Measurements from ENCODE around the gene LIPC. TPM values are rescaled to one million over a fixed set of nuclear protein-coding genes. Genes with fewer than 3 reads are reported as not detected.
A peak's percentile ranks its signal among the peaks of the same experiment; 100 is the strongest.

Gene LIPC
- total and polyA plus RNA-seq, 7 donors, result 0.36 to 3.0 (median 0.83) TPM; not detected in 2

DNA sequence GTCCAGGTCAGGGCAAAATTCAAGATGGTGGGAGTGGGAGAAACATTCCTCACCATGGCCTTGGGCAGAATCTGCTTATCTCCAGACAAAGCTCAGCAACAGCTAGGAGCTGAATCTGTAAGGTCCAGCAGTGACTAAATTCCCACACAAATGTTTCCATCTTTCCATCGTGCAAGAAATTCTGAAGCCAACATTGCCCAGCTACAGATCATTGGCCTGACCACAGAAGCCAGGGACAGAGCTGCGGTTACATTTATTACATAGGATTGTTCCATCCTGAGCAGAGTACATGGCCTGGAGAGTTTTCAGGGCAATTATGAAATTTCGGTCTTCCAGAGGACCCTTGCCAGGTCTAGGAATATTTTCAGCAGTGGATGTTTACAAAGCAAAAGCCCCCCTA is 100.3 kb downstream of the LIPC start:
- Histone ChIP-seq H3K36me3 (no peaks in the 10 kb centered on the region), H3K27me3 (no peaks in the 10 kb centered on the region), H3K4me1 (peaks cover 0 to 15% (median 13%) of the 10 kb centered on the region in 4 donors), H3K9me3 (no peaks in the 10 kb centered on the region), H3K27ac (no peak overlapping the region), H3K4me3 (no peak overlapping the region)
- 94 to 96% methylated on average over 3 of the region's 3 CpGs for WGBS, 2 donors
- intact Hi-C loops (cut with DNase I), result no loop called here
- TF ChIP-seq CTCF (IDR thresholded peaks at IDR 0.05), result no peak
- no peak for TF ChIP-seq POLR2A (IDR thresholded peaks at IDR 0.05)
- TF ChIP-seq POLR2AphosphoS5 (IDR thresholded peaks at IDR 0.05), result no peak
- no peak for TF ChIP-seq EP300 (IDR thresholded peaks at IDR 0.05)
- no peak for DNase-seq

GRCh38 chr15:58534556-58534955 is 102.8 kb downstream of the LIPC start:
- no peaks in the 10 kb centered on the region for H3K9me3 ChIP-seq
- no peak overlapping the region for H3K27ac ChIP-seq
- WGBS, 2 donors, result 24 to 74% methylated on average over 1 of the region's 1 CpG
- no peaks in the 10 kb centered on the region for H3K36me3 ChIP-seq
- intact Hi-C loops (cut with DNase I), result no loop called here
- no peak for DNase-seq
- H3K4me1 ChIP-seq, result no peaks in the 10 kb centered on the region
- no peak overlapping the region for H3K4me3 ChIP-seq
- TF ChIP-seq CTCF (IDR thresholded peaks at IDR 0.05) (no peak), EP300 (IDR thresholded peaks at IDR 0.05) (no peak), POLR2AphosphoS5 (IDR thresholded peaks at IDR 0.05) (no peak), POLR2A (IDR thresholded peaks at IDR 0.05) (no peak)
- H3K27me3 ChIP-seq, result no peaks in the 10 kb centered on the region

GRCh38 chr15:58535337-58535736 is 103.5 kb downstream of the LIPC start:
- H3K4me3 ChIP-seq, result no peak overlapping the region
- no peaks in the 10 kb centered on the region for H3K9me3 ChIP-seq
- H3K36me3 ChIP-seq, result no peaks in the 10 kb centered on the region
- H3K27me3 ChIP-seq, result no peaks in the 10 kb centered on the region
- TF ChIP-seq POLR2AphosphoS5 (IDR thresholded peaks at IDR 0.05) (no peak), POLR2A (IDR thresholded peaks at IDR 0.05) (no peak), CTCF (IDR thresholded peaks at IDR 0.05) (no peak), EP300 (IDR thresholded peaks at IDR 0.05) (no peak)
- no peak overlapping the region for H3K27ac ChIP-seq
- WGBS, 2 donors, result 52 to 83% methylated on average over 5 of the region's 5 CpGs
- no peaks in the 10 kb centered on the region for H3K4me1 ChIP-seq
- no peak for DNase-seq
- intact Hi-C loops (cut with DNase I), result no loop called here

GRCh38 chr15:58535894-58536293 is 104.1 kb downstream of the LIPC start:
- Histone ChIP-seq H3K27me3 (no peaks in the 10 kb centered on the region), H3K4me1 (no peaks in the 10 kb centered on the region), H3K4me3 (no peak overlapping the region), H3K27ac (no peak overlapping the region), H3K9me3 (no peaks in the 10 kb centered on the region), H3K36me3 (no peaks in the 10 kb centered on the region)
- TF ChIP-seq EP300 (IDR thresholded peaks at IDR 0.05) (no peak), CTCF (IDR thresholded peaks at IDR 0.05) (no peak), POLR2AphosphoS5 (IDR thresholded peaks at IDR 0.05) (no peak), POLR2A (IDR thresholded peaks at IDR 0.05) (no peak)
- peak; percentile 41 for DNase-seq
- intact Hi-C loops (cut with DNase I), result no loop called here
- WGBS, 2 donors, result 51 to 85% methylated on average over 6 of the region's 6 CpGs

GRCh38 chr15:58536414-58536813 is 104.6 kb downstream of the LIPC start:
- Histone ChIP-seq H3K36me3 (no peaks in the 10 kb centered on the region), H3K4me1 (no peaks in the 10 kb centered on the region), H3K27me3 (no peaks in the 10 kb centered on the region), H3K9me3 (no peaks in the 10 kb centered on the region), H3K4me3 (no peak overlapping the region), H3K27ac (no peak overlapping the region)
- intact Hi-C loops (cut with DNase I), result no loop called here
- peak; percentile 21 for DNase-seq
- TF ChIP-seq POLR2AphosphoS5 (IDR thresholded peaks at IDR 0.05), result no peak
- TF ChIP-seq POLR2A (IDR thresholded peaks at IDR 0.05), result no peak
- TF ChIP-seq CTCF (IDR thresholded peaks at IDR 0.05), result no peak
- TF ChIP-seq EP300 (IDR thresholded peaks at IDR 0.05), result no peak
- 93 to 94% methylated on average over 4 of the region's 4 CpGs for WGBS, 2 donors

Data from sigmoid colon (tissue), 7 donors.